CD8-positive, alpha-beta memory T cell (primary cell): Measurements from ENCODE around the gene OR5H14. TPM values are rescaled to one million over a fixed set of nuclear protein-coding genes. Genes with fewer than 3 reads are reported as not detected.
A peak's percentile ranks its signal among the peaks of the same experiment; 100 is the strongest.
"Not testable (repeated sequence)": the region's sequence is repeated elsewhere in the genome, so short reads cannot be mapped to it uniquely, and the experiment has no call there.

Source experiments
- CTCF ChIA-PET: fragments of 350-600 bp; sonication (Branson Sonifier 250); formaldehyde crosslinking; loops from one replicate; lab custom pipeline; 2021; ENCODE audit warnings: antibody characterized with exemption; lab: Charles Lee
- POLR2A ChIA-PET: fragments of 350-600 bp; sonication (Branson Sonifier 250); formaldehyde crosslinking; loops from one replicate; lab custom pipeline; 2021; ENCODE audit warnings: antibody characterized with exemption; lab: Charles Lee
- DNase-seq, 5 donors: peaks; one replicate each; pipeline versions ENCODE4 v3.0.0 to v3.0.0-alpha.2; 2020 to 2022; ENCODE audit warnings: mixed read lengths in 1 of 5
- H3K27ac ChIP-seq: one replicate; pipeline ENCODE4 v1.7.0; 2013; ENCODE audit warnings: low read depth, mild to moderate bottlenecking, low read length, moderate library complexity
- H3K27me3 ChIP-seq: 2 replicates; pipeline ENCODE4 v1.7.0; 2013; ENCODE audit warnings: low read length, mild to moderate bottlenecking; ENCODE audit not compliant: insufficient read depth, poor library complexity, severe bottlenecking
- H3K36me3 ChIP-seq: 2 replicates; pipeline ENCODE4 v1.7.0; 2013; ENCODE audit warnings: mild to moderate bottlenecking, low read length, moderate library complexity; ENCODE audit not compliant: insufficient read depth
- H3K4me1 ChIP-seq: 2 replicates; pipeline ENCODE4 v1.7.0; 2013; ENCODE audit warnings: mild to moderate bottlenecking, low read length, moderate library complexity; ENCODE audit not compliant: insufficient read depth
- H3K4me3 ChIP-seq: 2 replicates; pipeline ENCODE4 v1.7.0; 2013; ENCODE audit warnings: mild to moderate bottlenecking, low read length
- H3K9me3 ChIP-seq: 2 replicates; pipeline ENCODE4 v1.7.0; 2013; ENCODE audit warnings: mild to moderate bottlenecking, low read length
- H3K27ac Mint-ChIP-seq, 8 donors: one replicate each; pipeline ENCODE4 v1.8.0; 2020 to 2021; ENCODE audit warnings: mixed read lengths in 8 of 8, mild to moderate bottlenecking in 6 of 8, inconsistent platforms in 3 of 8, moderate library complexity in 3 of 8
- H3K27me3 Mint-ChIP-seq, 2 donors: one replicate each; pipeline ENCODE4 v1.8.0; 2020 to 2021; ENCODE audit warnings: mixed read lengths in 2 of 2, mild to moderate bottlenecking in 1 of 2, moderate library complexity in 1 of 2
- H3K36me3 Mint-ChIP-seq, 3 donors: one replicate each; pipeline ENCODE4 v1.8.0; 2020 to 2021; ENCODE audit warnings: mixed read lengths in 3 of 3, inconsistent platforms in 1 of 3, mild to moderate bottlenecking in 1 of 3
- H3K4me1 Mint-ChIP-seq, 3 donors: one replicate each; pipeline ENCODE4 v1.8.0; 2020 to 2021; ENCODE audit warnings: mixed read lengths in 3 of 3, inconsistent platforms in 1 of 3, mild to moderate bottlenecking in 1 of 3
- H3K4me3 Mint-ChIP-seq, 7 donors: one replicate each; pipeline ENCODE4 v1.8.0; 2020 to 2021; ENCODE audit warnings: mixed read lengths in 7 of 7, mild to moderate bottlenecking in 6 of 7, moderate library complexity in 4 of 7, inconsistent platforms in 2 of 7
- H3K9me3 Mint-ChIP-seq, 5 donors: one replicate each; pipeline ENCODE4 v1.8.0; 2020 to 2022; ENCODE audit warnings: mixed read lengths in 5 of 5, mild to moderate bottlenecking in 3 of 5, moderate library complexity in 2 of 5, inconsistent platforms in 1 of 5
- polyA plus RNA-seq: library from polyadenylated mRNA; unstranded; fragments of 300-500 nt; fragmentation: Illumina TruSeq; gene quantifications from one replicate; pipeline ENCODE4 v1.2.3, GENCODE V29; 2021
- total RNA-seq, 2 experiments: library from RNA; stranded (reverse); gene quantifications; one replicate each; pipeline ENCODE4 v1.2.3, GENCODE V29; 2021

Gene OR5H14
- total and polyA plus RNA-seq, 3 experiments from 2014 or later, result not detected

DNA sequence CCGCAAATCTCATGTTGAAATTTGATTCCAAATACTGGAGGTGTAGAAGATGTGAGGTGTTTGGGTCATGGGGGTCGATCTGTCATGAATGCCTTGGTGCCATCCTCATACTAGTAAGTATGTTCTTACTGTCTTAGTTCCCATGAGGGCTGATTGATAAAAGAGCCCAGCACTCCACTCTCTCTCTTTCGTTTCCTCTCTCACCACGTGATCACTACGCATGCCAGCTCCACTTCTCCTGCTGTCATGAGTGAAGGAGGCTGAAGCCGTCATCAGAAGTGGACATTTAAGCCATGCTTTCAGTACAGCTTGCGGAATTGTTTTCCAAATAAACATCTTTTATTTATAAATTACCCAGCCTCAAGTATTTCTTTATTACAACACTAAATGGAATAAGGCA is 25.3 kb downstream of the OR5H14 start:
- Mint-ChIP-seq H3K27me3 (peaks cover 3 to 23% of the 10 kb centered on the region in 2 donors), H3K4me1 (peaks cover 4 to 5% (median 4%) of the 10 kb centered on the region in 3 donors), H3K9me3 (peaks cover 0 to 14% (median 7%) of the 10 kb centered on the region in 5 donors), H3K4me3 (no peak overlapping the region), H3K27ac (no peak overlapping the region), H3K36me3 (peaks cover 0 to 8% (median 0%) of the 10 kb centered on the region in 3 donors)
- Histone ChIP-seq H3K27me3 (no peaks in the 10 kb centered on the region), H3K4me3 (no peak overlapping the region), H3K4me1 (no peaks in the 10 kb centered on the region), H3K9me3 (no peaks in the 10 kb centered on the region), H3K36me3 (no peaks in the 10 kb centered on the region), H3K27ac (no peak overlapping the region)
- ChIA-PET POLR2A (no interaction called here), CTCF (interaction anchor here (1.2 kb wide), 1 partner anchor 13 kb away, joined by 3 read pairs; no protein-coding TSS in a partner anchor)
- DNase-seq, result no peak

DNA sequence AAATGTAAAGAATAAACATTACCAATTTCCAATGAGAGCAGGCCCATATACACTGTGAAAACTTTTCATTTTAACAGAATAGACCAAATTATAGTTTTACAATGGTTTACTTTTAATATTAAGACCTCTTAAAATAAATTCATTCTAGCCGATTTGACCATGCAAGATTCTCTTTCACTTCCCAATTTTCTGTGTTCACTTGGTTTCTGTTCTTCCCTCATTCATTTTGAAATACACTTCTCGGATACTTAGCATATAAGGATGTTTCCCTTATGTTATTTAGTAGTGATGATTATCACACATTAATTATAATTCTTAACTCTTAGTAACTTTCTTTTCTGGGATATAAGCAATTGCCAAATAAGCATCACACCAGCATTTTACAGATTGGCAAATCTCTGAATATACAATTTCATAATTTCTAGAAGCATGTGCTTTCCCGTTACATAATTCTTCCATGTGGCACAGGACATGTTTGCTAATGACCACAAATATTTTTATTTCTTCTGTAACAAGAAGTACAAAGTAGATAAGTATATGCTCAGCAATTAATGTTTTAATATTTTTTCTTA is 33.1 kb downstream of the OR5H14 start:
- peaks cover 3 to 7% of the 10 kb centered on the region in 2 donors for H3K27me3 Mint-ChIP-seq
- no peaks in the 10 kb centered on the region for H3K4me1 ChIP-seq
- H3K36me3 ChIP-seq, result no peaks in the 10 kb centered on the region
- H3K36me3 Mint-ChIP-seq, result peaks cover 0 to 8% (median 0%) of the 10 kb centered on the region in 3 donors
- no peak overlapping the region for H3K4me3 Mint-ChIP-seq
- no peaks in the 10 kb centered on the region for H3K4me1 Mint-ChIP-seq
- no peak overlapping the region for H3K4me3 ChIP-seq
- no peaks in the 10 kb centered on the region for H3K9me3 ChIP-seq
- no peak overlapping the region for H3K27ac Mint-ChIP-seq
- H3K27me3 ChIP-seq, result no peaks in the 10 kb centered on the region
- H3K27ac ChIP-seq, result no peak overlapping the region
- POLR2A ChIA-PET, result no interaction called here
- H3K9me3 Mint-ChIP-seq, result peaks cover 0 to 9% (median 4%) of the 10 kb centered on the region in 5 donors
- CTCF ChIA-PET, result no interaction called here
- no peak for DNase-seq

DNA sequence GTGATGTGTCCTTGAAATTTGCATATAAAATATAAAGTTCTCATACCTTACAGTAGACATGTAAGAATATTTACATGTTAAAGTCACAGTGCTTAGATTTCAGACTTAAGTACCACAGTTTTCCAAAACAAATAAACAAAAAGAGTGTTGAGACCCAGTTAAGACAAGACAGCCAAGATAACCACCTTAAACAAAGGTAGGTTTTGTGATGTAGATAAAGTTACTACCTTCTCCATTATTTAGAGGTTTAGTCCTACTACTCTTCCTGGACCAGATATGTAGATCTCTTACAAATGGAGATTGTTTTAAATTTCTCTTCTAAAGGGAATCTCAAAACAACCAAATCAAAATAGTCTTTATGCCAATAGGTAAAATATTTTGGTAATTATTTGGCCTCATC is 34.9 kb downstream of the OR5H14 start:
- no peaks in the 10 kb centered on the region for H3K4me1 Mint-ChIP-seq
- H3K36me3 Mint-ChIP-seq, result peaks cover 0 to 2% (median 0%) of the 10 kb centered on the region in 3 donors
- ChIA-PET POLR2A (no interaction called here), CTCF (no interaction called here)
- H3K9me3 Mint-ChIP-seq, result peaks cover 0 to 2% (median 1%) of the 10 kb centered on the region in 5 donors
- H3K36me3 ChIP-seq, result no peaks in the 10 kb centered on the region
- no peak overlapping the region for H3K27ac ChIP-seq
- no peak overlapping the region for H3K27ac Mint-ChIP-seq
- no peak for DNase-seq
- no peaks in the 10 kb centered on the region for H3K27me3 ChIP-seq
- H3K4me3 Mint-ChIP-seq, result no peak overlapping the region
- no peaks in the 10 kb centered on the region for H3K27me3 Mint-ChIP-seq
- no peaks in the 10 kb centered on the region for H3K9me3 ChIP-seq
- no peaks in the 10 kb centered on the region for H3K4me1 ChIP-seq
- H3K4me3 ChIP-seq, result no peak overlapping the region

DNA sequence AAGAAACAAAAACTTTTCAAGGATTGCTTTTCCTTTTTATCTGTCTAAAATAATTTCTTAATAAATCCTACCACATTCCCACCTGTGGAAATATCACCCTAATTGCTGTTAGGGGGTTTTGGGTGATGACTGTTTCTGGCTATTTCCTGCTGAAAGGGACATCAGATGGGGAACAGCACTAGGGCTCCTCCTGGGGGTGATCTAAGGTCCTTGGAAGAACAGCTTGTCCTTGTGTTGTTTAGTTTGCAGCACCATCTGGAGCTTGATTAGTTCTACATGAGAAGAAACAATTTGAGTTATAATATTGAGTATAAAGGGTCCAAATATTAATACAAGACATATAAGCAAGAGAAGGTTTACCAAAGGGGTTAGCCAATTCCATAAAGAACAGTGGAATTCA is 37.9 kb downstream of the OR5H14 start:
- H3K4me3 ChIP-seq, result no peak overlapping the region
- Mint-ChIP-seq H3K4me1 (peaks cover 2 to 11% (median 7%) of the 10 kb centered on the region in 3 donors), H3K36me3 (no peaks in the 10 kb centered on the region), H3K4me3 (no peak overlapping the region), H3K9me3 (no peaks in the 10 kb centered on the region), H3K27ac (no peak overlapping the region), H3K27me3 (no peaks in the 10 kb centered on the region)
- ChIA-PET POLR2A (interaction anchor here (0.6 kb wide), 1 partner anchor 379 kb away, joined by 4 read pairs; no protein-coding TSS in a partner anchor), CTCF (interaction anchor here (1.1 to 1.5 kb wide), 2 partner anchors 12 to 141 kb away, joined by 3 read pairs; no protein-coding TSS in a partner anchor)
- no peaks in the 10 kb centered on the region for H3K36me3 ChIP-seq
- DNase-seq, result no peak
- no peaks in the 10 kb centered on the region for H3K27me3 ChIP-seq
- H3K9me3 ChIP-seq, result no peaks in the 10 kb centered on the region
- H3K4me1 ChIP-seq, result no peaks in the 10 kb centered on the region
- no peak overlapping the region for H3K27ac ChIP-seq

DNA sequence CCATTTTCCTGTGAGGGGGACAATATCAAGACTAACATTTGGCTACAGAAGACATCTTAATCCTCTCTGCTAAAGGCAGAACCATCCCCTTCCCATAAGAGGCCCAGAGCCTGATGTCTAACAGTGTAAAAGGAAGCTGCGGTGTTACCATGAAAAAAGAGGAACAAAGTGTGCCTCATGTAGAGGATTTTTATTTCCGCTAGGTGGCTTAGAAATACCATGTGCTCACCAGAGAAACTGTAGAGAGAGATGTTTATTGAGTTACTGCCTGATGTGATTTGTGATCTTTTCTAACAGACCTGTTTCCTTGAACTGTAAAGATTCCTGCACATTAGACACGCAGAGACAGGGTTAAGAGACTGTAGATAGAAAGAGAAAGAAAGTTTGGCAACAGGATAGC is 41.3 kb downstream of the OR5H14 start:
- peaks cover 2 to 11% (median 7%) of the 10 kb centered on the region in 3 donors for H3K4me1 Mint-ChIP-seq
- ChIA-PET CTCF (interaction anchor here (1.0 kb wide), 1 partner anchor 626 kb away, joined by 3 read pairs; no protein-coding TSS in a partner anchor), POLR2A (no interaction called here)

DNA sequence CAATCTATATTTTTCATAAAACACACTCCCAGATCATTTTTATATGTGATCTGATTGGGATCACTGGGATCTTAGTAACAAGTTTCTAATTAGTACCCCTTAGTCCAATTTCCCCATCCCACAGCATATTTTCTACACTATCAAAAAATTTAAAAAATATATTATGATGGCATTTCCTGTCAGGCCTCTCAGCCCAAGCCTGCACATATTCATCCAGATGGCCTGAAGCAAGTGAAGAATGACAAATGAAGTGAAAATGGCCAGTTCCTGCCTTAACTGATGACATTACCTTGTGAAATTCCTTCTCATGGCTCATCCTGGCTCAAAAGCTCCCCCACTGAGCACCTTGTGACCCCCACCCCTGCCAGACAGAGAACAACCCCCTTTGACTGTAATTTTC is 43.6 kb downstream of the OR5H14 start:
- H3K36me3 Mint-ChIP-seq, CTCF ChIA-PET, H3K27ac Mint-ChIP-seq: not testable (repeated sequence)

More for the DNA sequence above, 41.3 kb downstream of the OR5H14 start:
- no peaks in the 10 kb centered on the region for H3K36me3 ChIP-seq
- Mint-ChIP-seq H3K27me3 (peaks cover 3 to 9% of the 10 kb centered on the region in 2 donors), H3K27ac (peak overlapping the region in 4 of 8 donors; percentile 10 to 42 (median 27)), H3K9me3 (no peaks in the 10 kb centered on the region), H3K4me3 (no peak overlapping the region), H3K36me3 (no peaks in the 10 kb centered on the region)
- no peak overlapping the region for H3K27ac ChIP-seq
- H3K9me3 ChIP-seq, result no peaks in the 10 kb centered on the region
- DNase-seq, result peak in 2 of 5 donors; percentile 4
- no peaks in the 10 kb centered on the region for H3K27me3 ChIP-seq
- no peak overlapping the region for H3K4me3 ChIP-seq
- no peaks in the 10 kb centered on the region for H3K4me1 ChIP-seq

DNA sequence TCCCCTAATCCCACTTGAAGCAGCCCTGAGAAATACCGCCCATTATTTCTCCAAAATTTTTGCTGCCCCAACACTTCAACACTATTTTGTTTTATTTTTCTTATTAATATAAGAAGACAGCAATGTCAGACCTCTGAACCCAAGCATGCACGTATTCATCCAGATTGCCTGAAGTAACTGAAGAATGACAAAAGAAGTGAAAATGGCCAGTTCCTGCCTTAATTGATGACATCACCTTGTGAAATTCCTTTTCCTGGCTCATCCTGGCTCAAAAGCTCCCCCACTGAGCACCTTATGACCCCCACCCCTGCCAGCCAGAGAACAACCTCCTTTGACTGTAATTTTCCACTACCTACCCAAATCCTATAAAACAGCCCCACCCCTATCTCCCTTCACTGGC is 49.0 kb downstream of the OR5H14 start:
- CTCF ChIA-PET, POLR2A ChIA-PET, H3K9me3 ChIP-seq, H3K4me3 Mint-ChIP-seq, H3K27ac ChIP-seq, H3K9me3 Mint-ChIP-seq, DNase-seq, H3K4me1 Mint-ChIP-seq, H3K36me3 ChIP-seq, H3K36me3 Mint-ChIP-seq, H3K4me1 ChIP-seq, H3K27me3 ChIP-seq, H3K27ac Mint-ChIP-seq, H3K4me3 ChIP-seq: not testable (repeated sequence)
- peaks cover 9 to 18% of the 10 kb centered on the region in 2 donors for H3K27me3 Mint-ChIP-seq

More for the DNA sequence above, 43.6 kb downstream of the OR5H14 start:
- H3K27ac ChIP-seq, H3K9me3 Mint-ChIP-seq, H3K36me3 ChIP-seq, H3K4me3 ChIP-seq, DNase-seq, H3K27me3 Mint-ChIP-seq, H3K27me3 ChIP-seq, H3K9me3 ChIP-seq, POLR2A ChIA-PET, H3K4me1 ChIP-seq, H3K4me3 Mint-ChIP-seq: not testable (repeated sequence)
- peaks cover 2 to 11% (median 7%) of the 10 kb centered on the region in 3 donors for H3K4me1 Mint-ChIP-seq

DNA sequence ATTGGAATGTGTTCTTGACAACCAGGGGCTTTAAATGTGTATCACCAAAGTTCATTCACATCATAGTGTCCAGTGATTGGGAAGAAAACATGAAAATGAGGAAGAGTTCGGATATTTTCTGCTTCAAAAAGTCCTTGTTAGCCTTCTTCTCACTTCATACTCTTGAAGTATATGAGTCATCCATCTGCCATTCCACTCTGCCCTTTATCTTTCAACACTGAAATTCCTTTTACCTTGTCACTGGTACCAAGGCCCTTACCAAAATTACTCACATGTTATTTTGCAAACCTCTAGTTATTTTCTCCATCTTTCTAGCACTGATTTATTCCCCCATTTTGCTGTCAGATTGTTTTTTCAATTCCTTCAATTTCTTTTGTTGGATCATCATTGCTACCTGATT is 51.7 kb downstream of the OR5H14 start:
- Histone ChIP-seq H3K4me1 (no peaks in the 10 kb centered on the region), H3K27ac (no peak overlapping the region), H3K9me3 (no peaks in the 10 kb centered on the region), H3K27me3 (no peaks in the 10 kb centered on the region), H3K4me3 (no peak overlapping the region), H3K36me3 (no peaks in the 10 kb centered on the region)
- no peaks in the 10 kb centered on the region for H3K36me3 Mint-ChIP-seq
- DNase-seq, result no peak
- no peaks in the 10 kb centered on the region for H3K4me1 Mint-ChIP-seq
- ChIA-PET CTCF (no interaction called here), POLR2A (no interaction called here)
- H3K4me3 Mint-ChIP-seq, result no peak overlapping the region
- H3K27me3 Mint-ChIP-seq, result peaks cover 0 to 27% of the 10 kb centered on the region in 2 donors
- no peak overlapping the region for H3K27ac Mint-ChIP-seq
- no peaks in the 10 kb centered on the region for H3K9me3 Mint-ChIP-seq
